ENCODE measurements around the gene CHN1. TPM values are rescaled to one million over a fixed set of nuclear protein-coding genes. Genes with fewer than 3 reads are reported as not detected.

Gene CHN1, protein sequence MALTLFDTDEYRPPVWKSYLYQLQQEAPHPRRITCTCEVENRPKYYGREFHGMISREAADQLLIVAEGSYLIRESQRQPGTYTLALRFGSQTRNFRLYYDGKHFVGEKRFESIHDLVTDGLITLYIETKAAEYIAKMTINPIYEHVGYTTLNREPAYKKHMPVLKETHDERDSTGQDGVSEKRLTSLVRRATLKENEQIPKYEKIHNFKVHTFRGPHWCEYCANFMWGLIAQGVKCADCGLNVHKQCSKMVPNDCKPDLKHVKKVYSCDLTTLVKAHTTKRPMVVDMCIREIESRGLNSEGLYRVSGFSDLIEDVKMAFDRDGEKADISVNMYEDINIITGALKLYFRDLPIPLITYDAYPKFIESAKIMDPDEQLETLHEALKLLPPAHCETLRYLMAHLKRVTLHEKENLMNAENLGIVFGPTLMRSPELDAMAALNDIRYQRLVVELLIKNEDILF
- total RNA-seq = 1 to 10 TPM; 6.7 to 9.4 TPM
- long read RNA-seq, partial matches to known transcripts = 1 of 13 reads
- long read RNA-seq, other reads (novel, unspliced or antisense) = 10 of 13 reads

- peak; percentile 90 to 95 for ATAC-seq
- peak; percentile 91 for DNase-seq
- intact Hi-C loops (cut with DNase I) = no loop called here
These were observed at the start of gene CHN1 for GRCh38 chr2:175004980-175005732. Gene CHN1, minus strand, starts transcription at chr2:175005381. Its CDS starts 469 bp downstream, at chr2:175004912.

DNA sequence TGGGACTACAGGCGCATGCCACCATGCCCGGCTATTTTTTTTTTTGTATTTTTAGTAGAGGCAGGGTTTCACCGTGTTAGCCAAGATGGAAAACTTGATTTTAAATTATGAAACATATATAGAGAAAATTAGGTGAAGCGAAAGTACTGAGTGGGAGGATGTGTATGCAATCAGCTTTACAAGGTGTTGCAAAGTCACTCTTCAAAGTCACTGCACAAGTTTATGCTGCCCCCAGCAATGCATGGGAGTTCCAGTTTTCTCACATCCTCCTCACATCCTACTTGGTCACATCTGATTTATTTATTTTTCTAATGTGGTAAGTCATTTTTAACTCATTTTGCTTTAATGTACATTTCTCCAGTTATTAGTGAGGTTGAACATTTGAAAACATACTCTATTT lies 49.2 kb upstream of the CHN1 start:
- DNase-seq = no peak
- intact Hi-C loops (cut with DNase I) = no loop called here
- no peak for ATAC-seq

DNA sequence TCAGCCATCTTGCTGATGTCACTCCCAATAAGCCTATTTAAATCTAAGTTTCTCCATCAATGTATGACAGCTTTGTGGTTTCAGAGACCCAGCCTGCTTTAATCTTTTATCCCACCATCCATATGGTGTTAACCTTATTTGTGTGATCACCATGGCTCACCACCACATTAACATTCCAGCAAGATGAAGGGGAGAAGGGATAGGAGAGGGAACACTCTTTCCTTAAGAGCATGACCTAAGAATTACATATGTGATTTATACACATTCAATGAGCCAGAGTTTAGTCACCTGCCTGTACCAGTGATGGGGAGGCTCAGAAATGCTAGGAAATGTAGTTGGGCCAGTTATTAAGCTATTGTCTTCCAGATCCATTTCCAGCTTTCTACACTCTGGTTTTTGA lies 44.5 kb upstream of the CHN1 start:
- ATAC-seq = no peak

DNA sequence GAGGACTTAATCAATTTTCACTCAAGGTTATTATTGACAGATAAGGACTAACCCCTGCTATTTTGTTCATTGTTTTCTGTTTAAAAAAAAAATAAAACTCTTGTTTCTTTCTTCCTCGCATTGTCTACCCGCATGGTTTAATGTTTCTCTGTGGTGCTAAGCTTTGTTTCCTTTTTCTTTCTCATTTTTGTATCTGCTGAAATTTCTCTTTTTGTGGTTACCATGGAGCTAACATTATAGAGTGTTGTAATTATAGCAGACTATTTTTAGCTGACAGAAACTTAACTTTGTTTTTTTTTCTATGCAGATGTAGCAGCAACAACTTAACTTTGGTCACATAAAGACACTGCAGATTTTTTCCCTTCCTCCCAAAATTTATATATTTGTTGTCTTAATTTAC lies 43.1 kb upstream of the CHN1 start:
- intact Hi-C loops (cut with DNase I) = no loop called here
- no peak for ATAC-seq

More for the DNA sequence above, 44.5 kb upstream of the CHN1 start:
- DNase-seq = no peak
- intact Hi-C loops (cut with DNase I) = no loop called here

DNA sequence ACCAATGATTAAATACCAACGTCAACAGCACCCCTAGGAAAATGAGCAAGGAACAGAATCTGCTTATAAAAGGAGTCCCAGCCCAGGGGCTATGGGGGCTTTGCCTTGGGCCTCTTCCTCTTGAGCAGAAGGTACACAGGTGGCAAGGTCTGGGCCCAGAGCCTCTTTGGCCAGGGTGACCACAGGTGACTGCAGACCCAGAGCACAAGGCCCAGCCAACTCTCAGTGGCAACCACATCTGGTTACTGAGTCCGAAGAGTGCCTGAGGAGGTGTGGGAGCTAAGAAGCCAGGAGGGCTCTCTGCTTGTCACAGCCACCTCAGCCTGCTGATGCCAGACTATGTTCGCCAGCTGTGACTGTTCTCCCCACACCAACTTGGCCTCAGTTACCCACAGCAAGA lies 34.3 kb upstream of the CHN1 start:
- DNase-seq = no peak
- intact Hi-C loops (cut with DNase I) = no loop called here

More for the DNA sequence above, 43.1 kb upstream of the CHN1 start:
- no peak for DNase-seq

GRCh38 chr2:175039031-175039430 lies 33.9 kb upstream of the CHN1 start:
- intact Hi-C loops (cut with DNase I) = no loop called here
- DNase-seq (no peak), ATAC-seq (no peak)

More for the DNA sequence above, 34.3 kb upstream of the CHN1 start:
- ATAC-seq = peak in 1 of 2 donors; percentile 27

- no peak for DNase-seq
- intact Hi-C loops (cut with DNase I) = no loop called here
- ATAC-seq = no peak
These were observed 32.8 kb upstream of the CHN1 start for GRCh38 chr2:175037941-175038340.

DNA sequence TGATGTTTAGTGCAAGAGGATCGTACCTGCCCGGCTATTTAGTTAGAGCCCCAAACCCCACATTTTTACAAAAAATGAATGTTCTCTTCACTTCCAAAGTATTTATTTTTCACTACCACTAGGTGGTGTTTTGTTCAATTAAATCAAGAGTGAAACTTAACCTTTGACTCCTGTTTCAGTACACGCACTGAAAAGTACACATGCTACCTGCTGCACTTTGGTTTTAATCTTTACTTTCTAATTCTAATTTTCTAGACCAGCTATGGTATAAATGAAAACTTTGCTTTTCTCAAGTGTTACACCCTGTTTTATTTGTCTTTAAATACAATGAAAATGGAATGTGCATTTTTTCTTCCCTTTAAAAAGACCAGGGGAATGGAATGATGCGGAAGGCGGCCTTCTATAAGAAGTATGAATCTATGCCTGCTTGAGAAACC lies 31.4 kb upstream of the CHN1 start:
- DNase-seq = no peak
- no peak for ATAC-seq
- intact Hi-C loops (cut with DNase I) = no loop called here

- ATAC-seq (no peak), DNase-seq (no peak)
- intact Hi-C loops (cut with DNase I) = no loop called here
These were observed 30.6 kb upstream of the CHN1 start for GRCh38 chr2:175035806-175036205.

DNA sequence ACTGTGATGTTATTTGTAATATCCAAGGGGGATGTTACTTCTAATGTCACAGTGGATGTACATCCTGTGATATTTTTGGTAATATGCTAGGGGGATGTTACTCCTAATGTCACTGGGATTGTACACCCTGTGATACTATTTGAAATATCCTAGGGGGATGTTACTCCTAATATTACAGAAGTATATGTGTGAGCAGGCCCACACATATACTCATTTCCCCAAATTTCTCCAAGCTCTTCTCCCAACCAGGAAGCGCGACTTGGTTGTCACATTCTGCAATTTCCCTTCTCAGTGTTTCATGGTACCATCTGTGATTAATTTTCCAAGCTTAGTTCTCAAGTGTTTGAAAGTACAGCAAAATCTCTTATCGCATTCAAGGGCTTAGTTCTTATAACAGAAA lies 29.5 kb upstream of the CHN1 start:
- DNase-seq = no peak
- ATAC-seq = no peak
- intact Hi-C loops (cut with DNase I) = no loop called here

DNA sequence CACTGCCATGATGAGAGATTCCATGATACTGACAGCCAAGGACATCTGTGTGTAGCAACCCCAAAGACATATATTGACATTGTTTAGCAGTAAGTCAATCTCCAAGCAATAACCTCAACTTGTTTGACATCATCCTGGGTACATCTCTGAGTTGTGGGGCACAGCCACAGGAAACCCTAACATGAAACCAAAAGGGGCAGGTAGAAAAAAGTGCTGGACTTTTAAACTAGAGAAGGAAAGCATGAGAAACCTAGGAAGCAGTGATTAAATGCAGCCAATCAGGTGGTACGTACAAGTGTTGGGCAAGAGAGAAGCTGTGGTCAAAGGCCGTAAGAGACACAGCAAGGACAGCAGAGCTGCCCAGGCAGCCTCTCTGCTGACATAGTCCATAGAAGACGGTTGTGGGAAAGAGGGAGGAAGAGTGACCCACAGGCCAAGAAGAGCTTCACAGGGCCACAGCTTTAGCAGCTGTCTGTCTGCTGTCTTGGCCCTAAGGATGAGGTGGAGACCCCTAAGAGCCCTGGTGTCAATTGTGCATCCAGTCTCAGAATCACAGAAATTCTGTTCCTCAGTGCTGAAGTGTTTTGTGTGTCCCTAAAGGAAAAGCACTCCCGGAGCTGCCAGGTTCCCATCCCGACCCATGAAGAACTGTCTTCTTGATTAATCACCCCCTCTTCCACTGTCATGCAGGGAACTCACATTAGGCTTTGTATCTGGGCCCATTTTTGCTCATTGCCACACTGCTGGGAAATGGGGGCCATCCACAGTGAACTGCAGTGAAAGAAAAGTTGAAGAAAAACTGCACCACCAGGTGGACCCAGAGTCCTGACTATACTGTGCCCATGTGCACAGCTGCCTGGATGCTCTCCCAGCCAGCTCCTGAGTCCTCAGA lies 25.4 kb upstream of the CHN1 start:
- DNase-seq = no peak
- intact Hi-C loops (cut with DNase I) = no loop called here
- ATAC-seq = peak; percentile 54 to 57

GRCh38 chr2:175027755-175028154 lies 22.6 kb upstream of the CHN1 start:
- ATAC-seq (no peak), DNase-seq (no peak)
- intact Hi-C loops (cut with DNase I) = no loop called here

DNA sequence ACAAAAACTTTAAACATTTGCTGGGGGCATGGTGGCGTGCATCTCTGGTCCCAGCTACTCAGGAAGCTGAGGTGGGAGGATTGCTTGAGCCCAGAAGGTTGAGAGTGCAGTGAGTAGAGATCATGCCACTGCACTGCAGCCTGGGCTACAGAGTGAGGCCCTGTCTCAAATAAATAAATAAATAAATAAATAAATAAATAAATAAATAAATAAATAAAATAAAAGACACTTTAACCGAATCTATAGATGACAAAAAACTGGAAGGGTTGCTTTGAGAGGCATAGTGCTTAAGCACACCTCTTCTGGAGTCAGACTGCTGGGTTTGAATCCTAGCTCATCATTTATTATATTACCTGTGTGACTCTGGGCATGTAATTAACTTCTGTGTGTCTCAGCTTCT lies 21.2 kb upstream of the CHN1 start:
- ATAC-seq = no peak

DNA sequence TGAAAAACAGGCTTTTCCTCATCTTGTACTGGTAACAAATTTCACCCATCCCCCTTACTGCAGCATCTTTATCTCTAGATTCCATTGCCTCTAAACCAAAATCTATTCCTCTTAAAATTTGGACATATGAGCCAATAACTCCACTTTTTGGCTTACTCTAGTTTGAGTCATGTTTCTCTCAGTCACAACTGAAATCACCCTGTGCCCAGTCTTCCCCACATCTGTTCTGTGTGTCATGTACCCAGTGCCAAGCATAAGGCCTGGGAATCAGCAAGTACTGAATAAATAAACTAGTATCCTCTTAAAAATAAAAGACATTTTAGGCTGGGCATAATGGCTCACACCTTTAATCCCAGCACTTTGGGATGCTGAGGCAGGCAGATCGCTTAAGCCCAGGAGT lies 20.8 kb upstream of the CHN1 start:
- DNase-seq = no peak
- intact Hi-C loops (cut with DNase I) = no loop called here
- no peak for ATAC-seq

More for the DNA sequence above, 21.2 kb upstream of the CHN1 start:
- DNase-seq = no peak
- intact Hi-C loops (cut with DNase I) = no loop called here

- intact Hi-C loops (cut with DNase I) = no loop called here
- DNase-seq (no peak), ATAC-seq (no peak)
These were observed 20.1 kb upstream of the CHN1 start for GRCh38 chr2:175025233-175025632.

GRCh38 chr2:175022923-175023322 lies 17.7 kb upstream of the CHN1 start:
- DNase-seq (no peak), ATAC-seq (no peak)
- intact Hi-C loops (cut with DNase I) = no loop called here

GRCh38 chr2:175019566-175020327 lies 14.6 kb upstream of the CHN1 start:
- DNase-seq (no peak), ATAC-seq (no peak)
- intact Hi-C loops (cut with DNase I) = no loop called here

- intact Hi-C loops (cut with DNase I) = no loop called here
- no peak for ATAC-seq
- DNase-seq = no peak
These were observed 12.6 kb upstream of the CHN1 start for GRCh38 chr2:175017618-175018414.

All from left cardiac atrium (tissue), 4 donors.